SU-DHL-6 (cell line): ENCODE results near the gene RPS6KA2.
"Not testable (repeated sequence)": the region's sequence is repeated elsewhere in the genome, so short reads cannot be mapped to it uniquely, and the experiment has no call there.

ENCODE experiments used
- CTCF ChIP-seq: fragments of 200-600 bp; sonication (generic); IDR thresholded peaks from one replicate; pipeline ENCODE4 v1.5.1; 2017; ENCODE audit warnings: antibody characterized with exemption, mild to moderate bottlenecking, low read length, moderate library complexity; ENCODE audit not compliant: insufficient read depth, poor library complexity, severe bottlenecking
- EZH2phosphoT487 ChIP-seq: fragments of 200-600 bp; sonication (generic), shearing (Covaris generic); conservative IDR thresholded peaks from 2 replicates; pipeline ENCODE4 v1.6.1; 2018; ENCODE audit warnings: mild to moderate bottlenecking, antibody characterized with exemption, low read length, moderate library complexity, mixed read lengths

- TF ChIP-seq CTCF, EZH2phosphoT487: not testable (repeated sequence)
These were observed 45.2 kb downstream of the RPS6KA2 start for GRCh38 chr6:166581801-166582200.
